GM12892 (cell line): ENCODE measurements around the gene SOX6.

Experiments used
- POLR2A ChIP-seq: IDR thresholded peaks from 2 replicates; pipeline ENCODE4 v1.6.1; 2011; ENCODE audit warnings: low read depth, low read length, control low read depth
- POLR2AphosphoS5 ChIP-seq: IDR thresholded peaks from 2 replicates; pipeline ENCODE4 v1.6.1; 2011; ENCODE audit warnings: low read depth, low read length, control low read depth
- TAF1 ChIP-seq: IDR thresholded peaks from 2 replicates; pipeline ENCODE4 v1.6.1; 2011; ENCODE audit warnings: low read depth, mild to moderate bottlenecking, control low read depth, low read length, borderline replicate concordance

- TF ChIP-seq POLR2A, result no peak
- no peak for TF ChIP-seq POLR2AphosphoS5
- TF ChIP-seq TAF1, result no peak
Observed at GRCh38 chr11:16337421-16338213, 18.7 kb downstream of the SOX6 start.
